GM19193 (cell line): ENCODE results near the gene THADA.

Source experiments
- POLR2A ChIP-seq: IDR thresholded peaks from 4 replicates; pipeline ENCODE4 v1.6.1; 2011; ENCODE audit not compliant: insufficient read depth, insufficient read length; ENCODE audit errors: extremely low read depth

THADA gene

GRCh38 chr2:43609290-43609918 lies 13.6 kb upstream of the THADA start:
- no peak for TF ChIP-seq POLR2A

GRCh38 chr2:43605851-43606250 lies 10.0 kb upstream of the THADA start:
- TF ChIP-seq POLR2A, result no peak

- no peak for TF ChIP-seq POLR2A
These were observed 9.3 kb upstream of the THADA start for GRCh38 chr2:43605079-43605655.

- no peak for TF ChIP-seq POLR2A
These were observed 8.8 kb upstream of the THADA start for GRCh38 chr2:43604674-43605073.

- no peak for TF ChIP-seq POLR2A
These were observed 963 bp downstream of the THADA start for GRCh38 chr2:43594875-43595274.

- no peak for TF ChIP-seq POLR2A
These were observed 2.6 kb downstream of the THADA start for GRCh38 chr2:43593254-43593653.

GRCh38 chr2:43592443-43592842 lies 3.4 kb downstream of the THADA start:
- no peak for TF ChIP-seq POLR2A

GRCh38 chr2:43585708-43586107 lies 10.1 kb downstream of the THADA start:
- TF ChIP-seq POLR2A, result no peak

- no peak for TF ChIP-seq POLR2A
These were observed 16.4 kb downstream of the THADA start for GRCh38 chr2:43579275-43579981.

GRCh38 chr2:43576981-43577892 lies 18.6 kb downstream of the THADA start:
- TF ChIP-seq POLR2A, result no peak

- TF ChIP-seq POLR2A, result no peak
These were observed 23.6 kb downstream of the THADA start for GRCh38 chr2:43572244-43572643.

- TF ChIP-seq POLR2A, result no peak
These were observed 25.9 kb downstream of the THADA start for GRCh38 chr2:43569921-43570320.

- TF ChIP-seq POLR2A, result no peak
These were observed 27.6 kb downstream of the THADA start for GRCh38 chr2:43568228-43568627.

- no peak for TF ChIP-seq POLR2A
These were observed 29.4 kb downstream of the THADA start for GRCh38 chr2:43566461-43566729.

GRCh38 chr2:43563679-43564078 lies 32.2 kb downstream of the THADA start:
- no peak for TF ChIP-seq POLR2A
